GM12801 (cell line): ENCODE measurements around the gene PTPN4.

Experiments used
- TF ChIP-seq, protein P1 (sequence below): IDR thresholded peaks from one replicate; pipeline ENCODE4 v1.5.1; 2011; ENCODE audit warnings: control low read depth; ENCODE audit not compliant: insufficient read length; ENCODE audit errors: extremely low read depth

The PTPN4 gene, protein sequence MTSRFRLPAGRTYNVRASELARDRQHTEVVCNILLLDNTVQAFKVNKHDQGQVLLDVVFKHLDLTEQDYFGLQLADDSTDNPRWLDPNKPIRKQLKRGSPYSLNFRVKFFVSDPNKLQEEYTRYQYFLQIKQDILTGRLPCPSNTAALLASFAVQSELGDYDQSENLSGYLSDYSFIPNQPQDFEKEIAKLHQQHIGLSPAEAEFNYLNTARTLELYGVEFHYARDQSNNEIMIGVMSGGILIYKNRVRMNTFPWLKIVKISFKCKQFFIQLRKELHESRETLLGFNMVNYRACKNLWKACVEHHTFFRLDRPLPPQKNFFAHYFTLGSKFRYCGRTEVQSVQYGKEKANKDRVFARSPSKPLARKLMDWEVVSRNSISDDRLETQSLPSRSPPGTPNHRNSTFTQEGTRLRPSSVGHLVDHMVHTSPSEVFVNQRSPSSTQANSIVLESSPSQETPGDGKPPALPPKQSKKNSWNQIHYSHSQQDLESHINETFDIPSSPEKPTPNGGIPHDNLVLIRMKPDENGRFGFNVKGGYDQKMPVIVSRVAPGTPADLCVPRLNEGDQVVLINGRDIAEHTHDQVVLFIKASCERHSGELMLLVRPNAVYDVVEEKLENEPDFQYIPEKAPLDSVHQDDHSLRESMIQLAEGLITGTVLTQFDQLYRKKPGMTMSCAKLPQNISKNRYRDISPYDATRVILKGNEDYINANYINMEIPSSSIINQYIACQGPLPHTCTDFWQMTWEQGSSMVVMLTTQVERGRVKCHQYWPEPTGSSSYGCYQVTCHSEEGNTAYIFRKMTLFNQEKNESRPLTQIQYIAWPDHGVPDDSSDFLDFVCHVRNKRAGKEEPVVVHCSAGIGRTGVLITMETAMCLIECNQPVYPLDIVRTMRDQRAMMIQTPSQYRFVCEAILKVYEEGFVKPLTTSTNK

DNA sequence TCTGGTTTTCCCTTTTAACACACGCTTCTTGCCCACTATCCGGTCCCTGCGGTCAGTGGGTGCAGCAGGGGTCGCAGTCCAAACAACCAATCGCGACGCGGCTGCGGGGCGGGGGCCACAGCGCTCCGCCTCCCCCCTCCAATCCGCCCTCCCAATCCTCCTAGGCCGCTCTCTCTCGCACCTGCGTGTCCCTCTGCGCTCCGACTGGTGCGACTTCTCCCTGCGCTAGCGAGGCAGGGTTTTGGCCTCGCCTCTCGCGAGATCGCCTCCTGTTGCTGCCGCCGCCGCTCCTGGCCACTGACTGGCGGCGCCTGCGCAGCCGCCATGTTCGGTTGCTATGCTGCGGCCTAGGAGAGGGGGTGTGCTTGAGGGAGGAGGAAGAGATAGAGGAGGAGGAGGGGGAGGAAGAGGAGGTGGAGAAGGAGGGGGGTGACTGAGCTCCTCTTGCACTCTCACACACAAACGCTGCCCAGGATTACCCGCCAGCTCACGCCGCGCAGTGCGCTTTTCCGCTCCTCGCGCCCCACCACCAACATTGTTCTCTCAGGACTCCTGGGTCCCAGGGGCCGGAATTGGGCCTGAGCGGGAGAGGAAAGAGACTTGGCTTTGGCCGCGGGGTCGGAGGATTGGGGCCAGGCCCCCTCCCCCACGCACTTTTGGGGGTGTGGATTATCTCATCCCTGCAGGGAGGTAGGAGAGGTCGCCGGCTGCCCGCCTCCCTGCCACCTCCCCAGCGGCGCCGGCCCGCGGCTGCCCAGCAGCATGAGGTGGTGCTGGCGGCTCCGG lies at the start of gene PTPN4:
TSS of gene PTPN4 (plus strand) at position 472 of the 786 bp plus-strand sequence. CDS start 49,932 bp downstream, outside the sequence.
- TF ChIP-seq, protein P1, sequence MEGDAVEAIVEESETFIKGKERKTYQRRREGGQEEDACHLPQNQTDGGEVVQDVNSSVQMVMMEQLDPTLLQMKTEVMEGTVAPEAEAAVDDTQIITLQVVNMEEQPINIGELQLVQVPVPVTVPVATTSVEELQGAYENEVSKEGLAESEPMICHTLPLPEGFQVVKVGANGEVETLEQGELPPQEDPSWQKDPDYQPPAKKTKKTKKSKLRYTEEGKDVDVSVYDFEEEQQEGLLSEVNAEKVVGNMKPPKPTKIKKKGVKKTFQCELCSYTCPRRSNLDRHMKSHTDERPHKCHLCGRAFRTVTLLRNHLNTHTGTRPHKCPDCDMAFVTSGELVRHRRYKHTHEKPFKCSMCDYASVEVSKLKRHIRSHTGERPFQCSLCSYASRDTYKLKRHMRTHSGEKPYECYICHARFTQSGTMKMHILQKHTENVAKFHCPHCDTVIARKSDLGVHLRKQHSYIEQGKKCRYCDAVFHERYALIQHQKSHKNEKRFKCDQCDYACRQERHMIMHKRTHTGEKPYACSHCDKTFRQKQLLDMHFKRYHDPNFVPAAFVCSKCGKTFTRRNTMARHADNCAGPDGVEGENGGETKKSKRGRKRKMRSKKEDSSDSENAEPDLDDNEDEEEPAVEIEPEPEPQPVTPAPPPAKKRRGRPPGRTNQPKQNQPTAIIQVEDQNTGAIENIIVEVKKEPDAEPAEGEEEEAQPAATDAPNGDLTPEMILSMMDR = no peak

DNA sequence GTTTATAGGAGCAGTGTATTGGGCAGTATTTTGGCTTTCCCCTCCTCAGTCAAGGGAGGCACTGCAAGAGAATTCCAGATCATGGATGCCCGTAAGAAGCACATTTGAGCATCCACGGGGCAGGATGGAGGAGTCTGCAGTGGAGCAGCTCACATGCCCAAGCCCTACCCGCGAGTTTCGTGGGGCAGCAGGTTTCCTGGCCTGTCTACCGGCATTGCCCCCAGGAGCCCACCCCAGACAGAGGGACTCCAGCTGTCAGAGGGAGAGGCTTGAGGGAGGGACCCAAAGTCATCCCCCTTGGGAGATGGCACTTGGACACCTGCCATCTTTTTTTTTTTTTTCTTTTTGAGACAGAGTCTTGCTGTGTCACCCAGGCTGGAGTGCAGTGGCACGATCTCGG lies 49.4 kb upstream of the PTPN4 start:
- TF ChIP-seq, protein P1 = no peak

DNA sequence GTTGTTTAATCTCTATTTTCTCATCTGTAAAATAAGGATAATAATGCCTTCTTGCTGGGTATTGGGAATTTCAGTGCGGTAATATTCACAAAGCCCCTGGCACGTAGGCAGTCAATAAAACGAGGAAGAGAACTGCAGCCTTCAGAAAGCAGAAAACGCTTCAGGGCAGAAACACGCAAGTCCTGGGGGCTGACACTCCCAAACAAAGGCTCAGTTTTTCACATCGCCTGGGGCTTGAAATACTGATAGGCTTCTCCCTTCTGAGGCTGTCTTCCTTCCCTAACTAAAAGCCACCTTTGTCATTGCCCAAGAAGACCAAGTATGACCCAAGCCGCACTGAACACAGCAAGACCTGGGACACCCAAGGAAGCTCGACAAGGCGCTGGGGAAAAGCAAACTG lies 48.4 kb upstream of the PTPN4 start:
- TF ChIP-seq, protein P1 = no peak

DNA sequence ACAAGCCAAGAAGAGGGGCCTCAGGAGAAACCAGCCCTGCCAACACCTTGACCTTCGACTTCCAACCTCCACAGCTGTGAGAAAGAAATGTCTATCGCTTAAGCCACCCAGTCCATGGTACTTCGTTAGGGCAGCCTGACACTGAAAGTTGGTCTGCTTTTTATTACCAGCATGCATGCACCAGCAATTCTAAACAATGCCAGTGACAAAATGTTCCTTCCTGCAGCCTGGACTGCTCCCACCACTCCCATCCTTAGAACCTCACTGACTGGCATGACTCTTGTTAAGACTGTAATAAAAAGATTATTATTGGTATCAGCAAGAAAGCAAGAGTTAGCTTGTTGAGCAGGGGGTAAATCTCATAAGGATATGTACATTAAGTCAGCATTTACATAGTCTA lies 47.2 kb upstream of the PTPN4 start:
- TF ChIP-seq, protein P1 = no peak

DNA sequence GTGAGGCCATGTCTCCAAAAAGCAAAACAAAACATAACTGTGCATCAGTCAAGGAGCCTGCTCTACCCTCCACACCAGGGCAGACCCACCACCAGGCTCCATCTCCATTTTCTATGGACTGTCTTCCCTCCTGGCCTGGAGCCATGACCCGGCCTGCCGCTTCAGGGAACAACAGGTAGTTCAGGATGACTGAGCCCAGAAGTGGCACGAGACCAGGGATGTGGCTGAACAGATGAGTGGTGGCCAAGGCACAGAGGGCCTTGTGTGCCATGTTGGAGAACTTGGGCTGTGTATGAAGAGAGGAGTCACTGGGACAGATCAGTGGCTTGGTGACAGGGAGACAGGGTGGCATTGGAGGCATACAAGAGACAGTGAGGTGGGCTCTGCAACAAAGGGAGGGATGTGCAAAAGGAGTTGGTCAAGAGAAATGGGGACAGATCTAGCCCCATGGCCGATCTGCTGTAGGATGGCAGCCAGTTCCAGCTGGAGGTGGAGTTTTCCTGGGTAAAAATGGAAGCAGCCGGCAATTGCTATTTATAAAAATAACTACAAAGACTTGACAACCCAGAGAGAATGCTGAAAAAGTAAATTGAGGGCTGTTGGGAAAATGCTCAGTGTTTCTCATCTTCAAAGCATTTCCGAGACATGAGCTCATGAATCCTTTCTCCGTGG lies 45.8 kb upstream of the PTPN4 start:
- TF ChIP-seq, protein P1 = no peak

DNA sequence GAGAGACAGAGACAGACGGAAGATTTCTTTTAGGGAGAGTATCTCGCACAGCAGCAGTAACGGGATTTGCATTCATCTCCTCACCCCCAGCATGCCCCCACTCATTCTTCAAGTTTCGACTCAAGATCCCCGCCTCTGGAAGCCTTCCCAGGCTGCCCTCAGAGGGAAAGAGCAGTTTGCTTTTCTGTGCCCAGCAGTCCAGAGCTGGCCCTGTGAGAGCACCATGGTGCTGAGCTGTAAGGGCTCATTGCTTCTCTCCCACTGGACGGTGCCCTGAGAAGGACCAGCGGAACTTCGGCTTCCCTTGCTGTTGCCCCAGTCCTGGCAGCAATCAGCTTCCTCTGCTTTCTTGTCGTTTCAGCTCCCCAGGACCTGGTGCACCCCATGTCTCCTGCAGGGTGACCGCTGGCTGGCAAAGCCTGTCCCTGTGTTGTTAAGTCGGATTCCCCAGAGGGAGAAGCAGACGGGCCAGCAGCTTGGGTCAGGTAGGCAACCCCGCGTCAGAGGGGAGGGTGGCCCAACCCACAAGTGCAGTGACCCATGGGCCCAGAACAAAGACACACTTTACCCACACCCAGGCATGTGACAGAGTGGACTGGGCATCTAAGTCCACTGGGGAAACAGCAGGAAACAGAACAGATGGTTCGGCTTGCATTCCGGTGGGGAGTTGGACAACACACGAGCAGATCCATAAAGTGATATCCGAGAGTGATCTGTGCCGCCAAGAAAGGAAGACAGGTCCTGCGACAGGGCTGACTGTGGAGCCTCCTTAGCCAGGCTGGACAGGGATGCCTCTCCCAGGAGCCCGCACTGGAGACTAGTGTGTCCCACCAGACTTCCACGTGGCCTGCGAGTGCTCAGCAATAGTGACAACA lies 44.1 kb upstream of the PTPN4 start:
- TF ChIP-seq, protein P1 = no peak
